Measurements from ENCODE around the gene KIF17.

Gene KIF17

DNA sequence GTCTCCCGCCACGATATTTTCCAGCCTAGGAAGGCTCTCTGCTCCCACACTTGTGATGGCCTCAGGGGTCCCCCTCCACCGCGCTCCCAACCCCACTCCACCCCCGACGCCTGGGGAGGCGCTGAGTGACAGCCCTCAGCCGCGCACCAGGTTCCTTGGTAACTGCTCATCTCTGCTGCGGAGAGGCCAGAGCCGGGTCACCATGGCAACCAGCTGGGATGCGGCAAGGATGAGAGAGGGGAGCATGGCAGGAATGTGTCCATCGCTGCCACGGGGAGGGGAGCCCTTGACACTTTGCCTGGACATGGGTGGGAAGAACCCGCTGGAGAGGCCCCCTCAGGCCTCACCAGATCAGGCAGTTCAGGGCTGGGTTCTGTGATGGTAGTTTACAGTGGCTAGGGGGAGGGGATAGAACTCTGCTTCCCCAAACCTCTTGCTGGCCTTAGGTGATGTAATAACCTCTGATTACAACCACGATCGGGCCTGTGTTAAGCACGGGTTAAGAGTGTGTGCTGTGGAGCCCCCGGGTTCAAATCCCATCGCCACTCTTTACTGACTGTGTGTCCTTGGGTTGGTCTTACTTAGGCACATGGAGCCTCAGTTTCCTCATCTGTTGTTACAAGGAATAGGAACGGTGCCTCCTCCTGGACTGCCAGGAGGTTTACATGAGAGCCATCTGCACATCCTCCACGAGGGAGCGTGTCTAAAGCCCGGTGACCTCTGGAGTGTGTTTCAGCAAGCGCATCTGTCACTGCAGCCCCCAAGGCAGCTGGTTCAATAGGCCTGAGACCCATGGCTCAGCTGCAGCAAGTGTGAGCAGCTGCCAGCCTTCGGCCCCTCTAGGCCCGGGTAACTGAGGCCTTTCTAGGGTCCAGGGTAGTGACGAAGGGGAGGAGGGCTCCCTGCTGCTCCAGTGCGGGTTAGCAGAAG is 6.3 kb downstream of the KIF17 start:
- no peak overlapping the region for H3K4me3 ChIP-seq (ENCODE audit: low read length)
- H3K36me3 ChIP-seq (ENCODE audit: insufficient read depth, low read length), result no peaks in the 10 kb centered on the region
- peaks cover 25% of the 10 kb centered on the region for H3K4me1 ChIP-seq (ENCODE audit: insufficient read depth, low read length)
- H2AFZ ChIP-seq (ENCODE audit: low read depth, low read length), result no peak overlapping the region
- H3K9me3 ChIP-seq (ENCODE audit: low read length), result no peaks in the 10 kb centered on the region
- no peaks in the 10 kb centered on the region for H3K27me3 ChIP-seq (ENCODE audit: insufficient read depth, low read length)

DNA sequence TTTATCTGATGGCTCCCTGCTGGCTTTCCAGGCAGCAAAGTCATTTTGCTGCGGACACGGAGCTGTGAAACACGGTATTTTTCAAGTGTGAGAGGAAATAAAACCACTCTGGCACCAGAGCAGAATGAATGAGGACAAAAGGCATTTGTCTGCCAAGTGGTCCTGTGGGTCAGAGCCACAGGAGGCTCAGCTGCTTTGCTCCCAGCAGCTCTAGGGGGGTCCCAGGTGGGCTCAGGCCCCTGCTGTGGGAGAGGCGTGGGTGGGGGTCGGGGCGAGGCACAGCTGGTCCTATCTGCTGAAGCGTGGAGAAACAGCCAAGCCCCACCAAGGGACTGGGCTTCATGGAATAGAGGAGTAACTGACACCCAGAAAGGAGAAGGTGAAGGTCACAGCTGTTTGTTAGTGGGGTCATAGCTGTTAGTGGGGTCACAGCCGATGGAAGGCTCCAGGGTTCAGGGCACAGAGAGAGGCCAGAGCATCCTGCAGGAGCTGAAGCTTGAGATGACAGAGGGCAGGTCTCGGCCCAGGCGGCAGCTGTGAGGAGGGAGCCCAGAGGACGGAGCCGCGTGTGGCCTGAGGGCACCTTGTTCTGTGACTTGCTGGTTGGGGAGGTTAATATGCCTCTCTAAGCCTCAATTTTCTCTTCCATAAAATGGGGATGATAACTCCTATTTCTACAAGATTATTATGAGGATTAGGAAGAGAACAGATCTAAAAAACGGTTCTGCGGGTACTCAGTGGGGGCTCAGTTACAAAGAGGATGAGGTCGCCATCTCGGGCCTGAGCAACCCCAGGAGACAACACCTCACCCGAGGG is 7.1 kb downstream of the KIF17 start:
- H3K4me1 ChIP-seq (ENCODE audit: insufficient read depth, low read length), result peaks cover 26% of the 10 kb centered on the region
- no peaks in the 10 kb centered on the region for H3K36me3 ChIP-seq (ENCODE audit: insufficient read depth, low read length)
- no peaks in the 10 kb centered on the region for H3K27me3 ChIP-seq (ENCODE audit: insufficient read depth, low read length)
- H3K9me3 ChIP-seq (ENCODE audit: low read length), result no peaks in the 10 kb centered on the region
- no peak overlapping the region for H2AFZ ChIP-seq (ENCODE audit: low read depth, low read length)
- H3K4me3 ChIP-seq (ENCODE audit: low read length), result no peak overlapping the region

DNA sequence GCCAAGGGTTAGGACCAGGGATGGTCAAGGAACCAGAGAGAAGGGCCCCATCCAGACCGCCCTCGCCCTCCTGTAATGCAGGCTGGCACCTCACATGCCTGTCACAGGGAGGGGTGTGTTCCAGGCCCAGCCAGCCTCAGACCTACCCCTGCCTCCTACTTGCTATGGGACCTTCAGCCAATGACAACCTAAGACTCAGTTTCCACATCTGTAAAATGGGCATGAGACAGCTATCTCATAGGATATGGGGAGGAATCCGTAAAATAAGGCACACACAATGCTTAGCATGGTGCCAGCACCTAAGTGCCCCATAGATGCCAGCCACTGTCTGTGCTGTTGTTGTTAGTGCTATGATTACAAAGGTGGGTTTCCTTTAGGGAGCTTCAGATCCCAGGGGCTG is 7.9 kb downstream of the KIF17 start:
- Histone ChIP-seq H3K4me1 (ENCODE audit: insufficient read depth, low read length) (peaks cover 34% of the 10 kb centered on the region), H3K36me3 (ENCODE audit: insufficient read depth, low read length) (no peaks in the 10 kb centered on the region), H3K9me3 (ENCODE audit: low read length) (no peaks in the 10 kb centered on the region), H2AFZ (ENCODE audit: low read depth, low read length) (no peak overlapping the region), H3K4me3 (ENCODE audit: low read length) (no peak overlapping the region), H3K27me3 (ENCODE audit: insufficient read depth, low read length) (no peaks in the 10 kb centered on the region)

DNA sequence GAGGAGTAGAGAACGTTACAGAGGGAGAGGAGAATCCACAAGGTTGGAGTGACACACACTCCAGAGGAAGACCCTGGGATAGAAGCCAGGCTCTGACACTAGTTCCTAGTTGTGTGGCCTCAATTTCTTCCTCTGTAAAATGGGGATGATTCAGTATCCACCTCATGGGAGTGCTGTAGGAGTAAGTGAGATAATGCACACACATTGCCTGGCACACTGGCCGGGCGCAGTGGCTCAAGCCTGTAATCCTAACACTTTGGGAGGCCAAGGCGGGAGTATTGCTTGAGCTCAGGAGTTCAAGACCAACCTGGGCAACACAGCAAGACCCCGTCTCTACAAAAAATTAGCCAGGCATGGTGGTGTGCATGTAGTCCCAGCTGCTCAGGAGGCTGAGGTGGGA is 8.9 kb downstream of the KIF17 start:
- Histone ChIP-seq H3K27me3 (ENCODE audit: insufficient read depth, low read length) (no peaks in the 10 kb centered on the region), H2AFZ (ENCODE audit: low read depth, low read length) (no peak overlapping the region), H3K36me3 (ENCODE audit: insufficient read depth, low read length) (no peaks in the 10 kb centered on the region), H3K4me1 (ENCODE audit: insufficient read depth, low read length) (peaks cover 34% of the 10 kb centered on the region), H3K4me3 (ENCODE audit: low read length) (no peak overlapping the region), H3K9me3 (ENCODE audit: low read length) (no peaks in the 10 kb centered on the region)

DNA sequence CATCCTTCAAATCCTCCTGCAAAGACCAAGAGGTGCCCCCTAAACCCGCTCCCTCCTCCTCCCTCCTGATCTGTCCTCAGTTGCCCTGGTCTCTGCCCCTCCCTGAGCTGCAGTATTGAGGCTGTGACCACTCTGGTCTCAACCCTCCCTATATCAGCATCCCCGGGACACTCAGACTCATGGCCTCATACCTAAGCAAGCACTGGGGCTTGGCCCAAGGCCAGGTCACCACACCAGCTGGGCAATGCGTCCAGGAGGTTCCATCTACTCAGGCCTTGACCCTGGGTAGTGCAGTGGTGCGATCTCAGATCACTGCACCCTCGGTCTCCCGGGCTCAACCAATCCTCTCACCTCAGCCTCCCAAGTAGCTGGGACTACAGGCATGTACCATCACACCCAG is 9.8 kb downstream of the KIF17 start:
- Histone ChIP-seq H3K4me1 (ENCODE audit: insufficient read depth, low read length) (peaks cover 34% of the 10 kb centered on the region), H3K9me3 (ENCODE audit: low read length) (no peaks in the 10 kb centered on the region), H3K36me3 (ENCODE audit: insufficient read depth, low read length) (no peaks in the 10 kb centered on the region), H3K27me3 (ENCODE audit: insufficient read depth, low read length) (no peaks in the 10 kb centered on the region), H2AFZ (ENCODE audit: low read depth, low read length) (no peak overlapping the region), H3K4me3 (ENCODE audit: low read length) (no peak overlapping the region)

DNA sequence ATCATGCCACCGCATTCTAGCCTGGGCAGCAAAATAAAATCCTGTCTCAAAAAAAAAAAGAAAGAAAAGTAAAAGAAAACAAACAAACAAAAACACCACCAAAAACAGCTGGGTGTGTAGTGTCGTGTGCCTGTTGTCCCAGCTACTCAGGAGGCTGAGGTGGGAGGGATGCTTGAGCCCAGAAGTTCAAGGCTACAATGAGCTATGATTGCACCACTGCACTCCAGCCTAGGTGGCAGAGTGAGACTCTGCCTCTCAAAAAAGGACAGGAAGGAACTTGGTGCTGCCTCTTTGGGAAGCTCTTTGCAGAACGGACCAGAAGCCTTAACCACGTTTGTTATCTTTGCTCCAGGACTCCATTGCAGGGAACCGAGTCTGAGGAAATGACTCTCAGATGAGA is 11.0 kb downstream of the KIF17 start:
- H3K27me3 ChIP-seq (ENCODE audit: insufficient read depth, low read length), result no peaks in the 10 kb centered on the region
- H3K4me1 ChIP-seq (ENCODE audit: insufficient read depth, low read length), result peaks cover 29% of the 10 kb centered on the region
- no peaks in the 10 kb centered on the region for H3K9me3 ChIP-seq (ENCODE audit: low read length)
- H3K4me3 ChIP-seq (ENCODE audit: low read length), result no peak overlapping the region
- no peaks in the 10 kb centered on the region for H3K36me3 ChIP-seq (ENCODE audit: insufficient read depth, low read length)
- no peak overlapping the region for H2AFZ ChIP-seq (ENCODE audit: low read depth, low read length)

DNA sequence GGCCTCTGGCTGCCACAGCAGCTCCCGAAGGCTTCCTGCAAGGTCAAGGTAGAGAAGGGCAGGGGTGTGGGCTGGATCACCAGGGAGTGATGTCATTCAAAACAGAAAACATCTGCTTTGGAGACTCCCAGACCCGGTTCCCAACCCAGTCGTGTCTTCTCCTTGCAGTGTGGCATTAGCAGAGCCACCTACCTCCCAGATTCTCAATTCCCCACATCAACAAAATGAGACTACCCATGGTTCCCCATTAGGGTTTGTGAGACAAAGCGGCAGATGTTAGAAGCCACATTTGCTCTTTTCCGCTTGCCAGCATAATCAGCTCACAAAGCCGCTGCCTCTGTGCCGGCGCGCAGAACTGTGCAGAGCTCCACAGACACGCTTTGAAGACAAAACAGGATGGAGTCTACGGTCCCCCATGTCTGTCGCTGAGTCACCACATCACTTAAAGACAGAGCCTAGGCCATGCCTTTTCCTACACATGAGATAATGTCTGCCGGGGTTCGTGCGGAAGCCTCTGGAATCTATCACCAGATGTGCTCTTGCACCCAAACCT is 12.5 kb downstream of the KIF17 start:
- Histone ChIP-seq H3K4me1 (ENCODE audit: insufficient read depth, low read length) (peaks cover 13% of the 10 kb centered on the region), H3K27me3 (ENCODE audit: insufficient read depth, low read length) (no peaks in the 10 kb centered on the region), H2AFZ (ENCODE audit: low read depth, low read length) (no peak overlapping the region), H3K4me3 (ENCODE audit: low read length) (no peak overlapping the region), H3K36me3 (ENCODE audit: insufficient read depth, low read length) (no peaks in the 10 kb centered on the region), H3K9me3 (ENCODE audit: low read length) (no peaks in the 10 kb centered on the region)

DNA sequence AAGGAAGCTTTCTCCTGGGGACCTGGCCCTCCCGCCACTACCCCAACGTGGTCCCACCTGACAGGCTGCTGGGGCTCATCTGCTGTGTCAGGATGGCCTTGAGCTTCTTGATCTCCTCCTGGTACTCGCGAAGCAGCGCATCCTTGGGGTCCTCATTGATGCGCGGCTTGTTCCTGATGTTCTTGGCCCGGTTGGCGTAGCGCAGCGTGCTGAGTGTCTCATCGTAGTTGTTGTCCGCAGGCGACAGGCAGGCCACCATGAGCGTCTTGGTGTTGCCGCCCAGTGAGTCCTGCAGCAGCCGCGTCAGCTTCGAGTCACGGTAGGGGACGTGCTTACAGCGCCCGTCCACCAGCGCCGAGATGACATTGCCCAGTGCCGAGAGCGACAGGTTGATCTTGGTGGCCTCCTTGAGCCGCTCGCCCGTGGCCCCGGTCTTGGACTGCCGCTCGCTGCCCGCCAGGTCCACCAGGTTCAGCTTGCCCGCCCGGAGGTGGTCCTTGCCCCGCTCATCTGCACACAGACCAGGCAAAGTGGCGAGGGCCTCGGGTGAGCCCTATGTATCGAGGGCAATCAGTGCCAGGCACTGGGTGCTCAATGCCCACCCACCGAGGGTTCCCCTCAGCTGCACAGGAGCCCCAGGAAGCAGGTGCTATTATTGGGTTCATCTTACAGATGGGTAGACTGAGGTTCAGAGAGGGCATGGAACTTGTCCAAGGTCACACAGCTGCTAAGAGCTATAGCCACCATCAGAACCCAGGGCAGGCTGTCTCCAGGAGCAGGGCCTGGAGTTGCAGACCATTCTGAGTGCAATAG is 13.2 kb downstream of the KIF17 start:
- no peaks in the 10 kb centered on the region for H3K9me3 ChIP-seq (ENCODE audit: low read length)
- H3K36me3 ChIP-seq (ENCODE audit: insufficient read depth, low read length), result no peaks in the 10 kb centered on the region
- H3K4me3 ChIP-seq (ENCODE audit: low read length), result no peak overlapping the region
- no peak overlapping the region for H2AFZ ChIP-seq (ENCODE audit: low read depth, low read length)
- H3K4me1 ChIP-seq (ENCODE audit: insufficient read depth, low read length), result peaks cover 9% of the 10 kb centered on the region
- no peaks in the 10 kb centered on the region for H3K27me3 ChIP-seq (ENCODE audit: insufficient read depth, low read length)

DNA sequence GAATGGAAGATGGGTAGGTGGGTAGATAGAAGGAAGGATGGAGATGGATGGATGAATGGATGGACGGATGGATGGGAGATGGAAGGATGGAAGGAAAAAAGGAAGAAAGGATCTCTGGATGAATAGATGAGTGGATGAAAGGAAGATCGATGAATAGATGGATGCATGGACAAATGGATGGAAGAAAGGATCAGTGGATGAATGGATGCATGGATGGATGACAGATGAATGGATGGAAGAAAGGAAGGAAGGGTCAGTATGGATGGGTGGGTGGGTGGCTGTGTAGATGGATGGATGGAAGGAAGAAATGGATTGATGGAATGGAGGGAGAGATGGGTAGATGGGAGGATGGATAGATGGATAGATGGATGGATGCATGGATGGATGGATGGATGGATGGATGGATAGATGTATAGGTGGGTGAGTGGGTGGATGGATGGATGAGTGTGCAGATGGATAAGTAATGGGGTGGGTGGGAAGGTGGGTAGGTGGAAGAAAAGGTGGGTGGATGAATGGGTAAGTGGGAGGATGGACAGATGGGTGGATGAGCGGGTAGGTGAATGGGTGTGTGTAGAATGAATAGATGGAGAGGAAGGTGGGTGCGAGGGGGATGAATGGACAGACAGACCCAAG is 14.6 kb downstream of the KIF17 start:
- no peaks in the 10 kb centered on the region for H3K27me3 ChIP-seq (ENCODE audit: insufficient read depth, low read length)
- no peak overlapping the region for H3K4me3 ChIP-seq (ENCODE audit: low read length)
- no peaks in the 10 kb centered on the region for H3K9me3 ChIP-seq (ENCODE audit: low read length)
- peaks cover 9% of the 10 kb centered on the region for H3K4me1 ChIP-seq (ENCODE audit: insufficient read depth, low read length)
- H2AFZ ChIP-seq (ENCODE audit: low read depth, low read length), result no peak overlapping the region
- no peaks in the 10 kb centered on the region for H3K36me3 ChIP-seq (ENCODE audit: insufficient read depth, low read length)

DNA sequence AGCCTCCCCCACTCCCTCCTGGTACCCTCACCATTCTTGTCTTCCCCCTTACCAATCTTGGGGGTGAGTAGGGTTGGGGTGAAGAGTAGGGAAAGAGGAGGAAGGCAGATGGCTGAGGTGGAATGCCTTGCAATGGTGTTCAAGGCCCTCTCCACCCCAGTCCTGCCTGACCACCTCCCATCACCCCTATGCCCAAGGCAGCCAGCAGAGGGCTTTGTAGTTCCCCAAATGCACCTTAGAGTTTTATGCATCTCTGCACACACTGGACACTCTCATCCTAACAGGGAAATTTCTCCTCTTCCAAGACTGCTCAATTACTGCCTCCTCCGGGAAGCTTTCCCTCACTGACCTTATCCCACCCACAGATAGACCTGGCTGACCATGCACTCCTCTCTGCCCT is 15.4 kb downstream of the KIF17 start:
- Histone ChIP-seq H3K9me3 (ENCODE audit: low read length) (no peaks in the 10 kb centered on the region), H2AFZ (ENCODE audit: low read depth, low read length) (no peak overlapping the region), H3K36me3 (ENCODE audit: insufficient read depth, low read length) (no peaks in the 10 kb centered on the region), H3K27me3 (ENCODE audit: insufficient read depth, low read length) (no peaks in the 10 kb centered on the region), H3K4me1 (ENCODE audit: insufficient read depth, low read length) (peaks cover 14% of the 10 kb centered on the region), H3K4me3 (ENCODE audit: low read length) (no peak overlapping the region)

DNA sequence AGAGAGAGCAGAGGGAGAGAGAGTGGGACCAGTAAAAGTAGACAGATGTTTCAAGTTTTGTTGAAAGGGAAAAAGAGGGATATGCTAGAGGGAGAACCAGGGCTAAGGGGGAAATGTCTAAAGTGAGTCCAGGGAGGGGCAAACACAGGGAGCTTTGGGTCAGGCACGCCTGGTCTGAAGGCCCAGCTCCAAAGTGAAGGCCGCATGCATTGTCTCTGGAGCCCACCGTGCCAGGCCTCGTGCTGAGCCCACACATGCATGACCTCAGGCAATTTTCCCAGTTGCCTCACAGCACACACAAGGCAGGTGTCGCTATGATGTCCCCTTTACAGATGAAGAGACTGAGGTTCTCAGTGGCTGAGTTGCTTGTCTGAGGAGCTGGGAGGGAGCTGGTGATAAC is 16.0 kb downstream of the KIF17 start:
- no peak overlapping the region for H3K4me3 ChIP-seq (ENCODE audit: low read length)
- H2AFZ ChIP-seq (ENCODE audit: low read depth, low read length), result no peak overlapping the region
- no peaks in the 10 kb centered on the region for H3K27me3 ChIP-seq (ENCODE audit: insufficient read depth, low read length)
- no peaks in the 10 kb centered on the region for H3K9me3 ChIP-seq (ENCODE audit: low read length)
- peaks cover 17% of the 10 kb centered on the region for H3K4me1 ChIP-seq (ENCODE audit: insufficient read depth, low read length)
- no peaks in the 10 kb centered on the region for H3K36me3 ChIP-seq (ENCODE audit: insufficient read depth, low read length)

DNA sequence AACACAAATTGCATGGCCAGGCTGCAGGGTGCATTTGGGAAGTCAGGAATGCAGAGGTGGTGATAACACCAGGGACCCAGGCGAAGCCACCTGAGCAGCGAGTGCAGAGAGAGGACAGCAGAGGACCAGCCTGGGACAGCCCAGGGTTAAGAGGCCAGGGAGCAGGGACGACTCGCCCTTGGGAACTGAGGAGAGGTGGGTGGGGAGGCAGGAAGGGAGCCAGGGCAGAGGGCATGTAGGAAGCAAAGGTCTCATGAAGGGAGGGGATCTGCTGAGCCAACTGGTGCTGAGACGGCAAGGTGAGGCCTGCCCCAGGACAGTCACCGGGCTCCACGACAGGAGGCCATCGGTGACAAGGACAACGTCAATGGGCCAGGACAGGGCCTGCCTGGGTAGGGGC is 16.4 kb downstream of the KIF17 start:
- no peaks in the 10 kb centered on the region for H3K36me3 ChIP-seq (ENCODE audit: insufficient read depth, low read length)
- peaks cover 17% of the 10 kb centered on the region for H3K4me1 ChIP-seq (ENCODE audit: insufficient read depth, low read length)
- H2AFZ ChIP-seq (ENCODE audit: low read depth, low read length), result no peak overlapping the region
- no peaks in the 10 kb centered on the region for H3K9me3 ChIP-seq (ENCODE audit: low read length)
- no peak overlapping the region for H3K4me3 ChIP-seq (ENCODE audit: low read length)
- no peaks in the 10 kb centered on the region for H3K27me3 ChIP-seq (ENCODE audit: insufficient read depth, low read length)

Data from neuron (in vitro differentiated cells).